ENCODE measurements around the gene LUZP2.

LUZP2 gene

DNA sequence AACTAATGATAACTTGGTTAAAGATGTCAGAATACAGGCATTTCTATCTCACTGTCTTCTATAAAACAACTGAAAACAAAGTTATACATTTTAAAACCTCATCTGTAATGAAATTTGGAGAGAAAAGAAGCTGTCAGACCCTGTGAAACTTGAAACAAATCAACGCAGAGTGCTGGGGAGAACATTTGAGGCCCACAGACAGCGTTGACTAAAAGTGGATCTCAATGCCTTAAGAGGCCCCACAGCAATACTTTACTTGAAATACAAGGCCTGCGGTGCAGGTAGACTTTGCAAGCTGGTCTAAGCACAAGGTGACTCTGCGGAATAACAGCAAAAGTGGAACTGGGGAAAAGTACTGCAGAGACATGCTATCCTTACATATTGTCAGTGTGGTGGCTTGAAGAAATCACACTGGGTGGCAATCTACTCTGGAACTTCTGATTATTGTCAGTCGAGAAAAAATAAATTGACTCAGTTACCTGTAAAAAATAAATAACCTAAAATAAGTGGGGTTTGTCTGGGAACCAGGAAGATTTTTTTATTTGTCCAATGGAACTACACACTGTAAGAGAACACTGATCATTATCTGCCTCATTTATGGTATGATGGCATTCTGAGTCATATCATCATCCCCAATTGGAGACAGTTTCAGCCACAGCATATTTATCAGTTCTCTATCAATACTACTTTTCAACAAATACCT is 138.9 kb downstream of the LUZP2 start:
- no peak for DNase-seq (ENCODE audit: low read depth)

DNA sequence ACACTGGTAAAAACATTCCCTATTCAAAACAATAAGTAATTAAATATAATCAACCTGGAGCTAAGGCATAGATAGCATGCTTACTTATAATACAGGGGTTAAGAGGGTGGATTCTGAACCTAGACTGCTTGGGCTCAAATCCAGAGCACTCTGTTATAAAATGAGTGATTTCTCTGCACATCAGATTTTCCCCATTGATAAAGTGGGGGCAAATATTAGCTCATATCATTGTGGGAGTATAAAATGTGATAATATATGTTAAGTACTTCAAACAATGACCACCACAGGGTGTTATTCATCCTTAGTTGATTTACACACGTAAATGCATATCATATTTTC is 139.4 kb downstream of the LUZP2 start:
- no peak for DNase-seq (ENCODE audit: low read depth)

DNA sequence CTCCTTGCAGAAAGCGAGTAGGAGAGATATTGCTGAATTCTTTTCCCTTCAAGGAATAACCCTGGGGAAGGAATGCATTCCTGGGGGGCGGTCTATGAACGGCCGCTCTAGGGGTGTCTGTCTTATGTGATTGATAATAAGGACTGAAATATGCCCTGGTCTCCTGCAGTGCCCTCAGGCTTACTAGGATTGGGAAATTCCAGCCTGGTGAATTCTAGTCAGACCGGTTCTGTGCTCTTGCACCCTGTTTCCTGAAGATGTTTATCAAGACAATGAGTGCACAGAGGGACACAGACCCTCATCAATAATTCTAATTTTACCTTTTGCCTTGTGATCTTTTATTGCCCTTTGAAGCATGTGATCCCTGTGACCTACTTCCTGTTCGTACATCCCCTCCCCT is 140.7 kb downstream of the LUZP2 start:
- DNase-seq (ENCODE audit: low read depth) = no peak

- no peak for DNase-seq (ENCODE audit: low read depth)
Measured at GRCh38 chr11:24642648-24643047, 145.8 kb downstream of the LUZP2 start.

DNA sequence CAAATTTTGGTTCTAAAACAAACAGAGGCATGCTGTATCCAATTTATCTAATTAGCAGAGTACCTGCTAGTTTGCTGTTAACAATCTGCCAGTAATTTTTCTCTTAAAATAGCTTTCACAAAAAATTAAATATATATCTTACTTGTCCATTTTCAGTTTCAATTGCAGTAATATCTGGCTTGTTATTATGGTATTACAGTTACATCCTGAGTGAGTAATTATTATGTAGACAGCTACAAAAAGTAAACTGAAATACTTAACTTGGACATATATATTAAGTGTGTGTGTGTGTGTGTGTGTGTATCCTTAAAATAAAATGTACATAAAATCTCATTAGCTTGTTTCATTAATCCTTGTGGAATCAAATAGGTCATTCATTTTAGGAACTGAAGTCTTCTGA is 148.7 kb downstream of the LUZP2 start:
- DNase-seq (ENCODE audit: low read depth) = no peak

DNA sequence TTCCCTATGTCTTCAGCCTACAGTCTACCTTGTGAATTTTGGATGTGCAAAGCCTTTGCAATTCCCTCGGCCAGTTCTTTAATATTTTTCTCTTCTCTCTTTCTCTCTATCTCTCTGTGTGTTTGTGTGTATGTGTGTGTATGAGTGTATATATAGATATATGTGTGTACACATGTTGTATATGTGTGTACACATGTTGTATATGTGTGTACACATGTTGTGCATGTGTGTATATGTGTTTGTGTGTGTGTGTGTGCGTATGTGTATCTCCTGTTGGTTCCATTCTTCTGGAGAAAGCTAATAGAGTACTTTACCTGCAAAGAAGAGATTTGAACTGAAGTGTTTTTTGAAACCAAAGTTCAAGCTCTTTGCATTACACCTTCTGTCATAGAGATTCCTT is 155.0 kb downstream of the LUZP2 start:
- DNase-seq (ENCODE audit: low read depth) = no peak

DNA sequence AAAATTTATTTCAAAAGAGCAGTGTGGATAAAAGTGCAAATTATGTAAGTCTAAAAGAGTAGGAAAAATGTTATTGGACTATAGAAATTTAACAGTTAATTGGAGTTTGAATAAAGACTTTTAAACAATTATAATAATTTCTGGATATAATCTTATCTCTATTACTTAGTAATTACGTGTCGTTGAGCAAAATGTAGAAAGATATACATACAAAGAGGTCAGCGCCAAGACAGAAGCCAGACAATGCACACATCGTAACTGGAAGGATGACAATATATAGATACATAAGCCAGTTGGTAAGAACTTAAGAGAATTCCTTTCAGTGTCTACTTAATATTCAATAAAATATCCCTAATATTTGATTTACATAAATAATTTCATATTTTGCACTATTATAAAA is 157.0 kb downstream of the LUZP2 start:
- DNase-seq (ENCODE audit: low read depth) = no peak

DNA sequence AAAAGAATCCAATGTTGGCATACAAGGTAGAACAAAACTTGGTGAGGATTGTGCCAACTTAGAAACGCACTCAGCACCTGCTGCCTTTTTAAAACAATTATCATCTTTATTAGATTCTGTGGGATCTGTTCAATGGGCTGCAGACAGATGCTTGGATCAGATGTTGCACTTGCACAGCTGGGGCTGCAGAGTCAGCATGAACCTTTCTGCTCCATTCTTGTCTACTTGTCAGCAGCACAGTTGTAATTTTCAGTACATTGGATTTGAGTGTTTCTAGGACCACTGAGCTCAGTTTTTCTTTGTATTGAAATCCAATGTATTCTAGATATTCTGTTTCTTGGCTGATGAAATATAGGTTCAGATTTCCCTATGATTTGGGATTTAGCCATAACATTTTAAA is 164.5 kb downstream of the LUZP2 start:
- DNase-seq (ENCODE audit: low read depth) = no peak

GRCh38 chr11:24664399-24664798 is 167.5 kb downstream of the LUZP2 start:
- DNase-seq (ENCODE audit: low read depth) = no peak

GRCh38 chr11:24667353-24667968 is 170.6 kb downstream of the LUZP2 start:
- no peak for DNase-seq (ENCODE audit: low read depth)

- DNase-seq (ENCODE audit: low read depth) = no peak
Measured at GRCh38 chr11:24678703-24679348, 182.0 kb downstream of the LUZP2 start.

- DNase-seq (ENCODE audit: low read depth) = no peak
Measured at GRCh38 chr11:24679821-24680351, 183.0 kb downstream of the LUZP2 start.

GRCh38 chr11:24683583-24683982 is 186.7 kb downstream of the LUZP2 start:
- no peak for DNase-seq (ENCODE audit: low read depth)

DNA sequence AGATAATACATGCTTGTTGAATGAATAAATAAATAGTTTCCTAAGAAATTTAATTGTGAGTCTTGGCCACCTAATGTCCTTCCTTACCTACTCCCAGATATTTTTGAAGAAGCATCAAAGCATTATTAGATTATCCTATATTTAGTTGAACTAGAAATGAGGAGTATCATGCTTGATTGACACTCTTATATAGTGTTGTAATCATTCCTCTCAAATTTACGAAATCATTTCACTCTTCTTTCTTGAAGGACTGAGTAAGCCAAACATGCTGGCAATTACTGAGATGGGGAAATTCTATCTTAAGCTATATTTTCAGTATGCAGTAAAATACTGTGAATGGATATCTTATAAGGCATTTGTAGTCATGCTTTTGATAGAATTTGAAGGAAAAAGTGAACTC is 189.0 kb downstream of the LUZP2 start:
- no peak for DNase-seq (ENCODE audit: low read depth)

DNA sequence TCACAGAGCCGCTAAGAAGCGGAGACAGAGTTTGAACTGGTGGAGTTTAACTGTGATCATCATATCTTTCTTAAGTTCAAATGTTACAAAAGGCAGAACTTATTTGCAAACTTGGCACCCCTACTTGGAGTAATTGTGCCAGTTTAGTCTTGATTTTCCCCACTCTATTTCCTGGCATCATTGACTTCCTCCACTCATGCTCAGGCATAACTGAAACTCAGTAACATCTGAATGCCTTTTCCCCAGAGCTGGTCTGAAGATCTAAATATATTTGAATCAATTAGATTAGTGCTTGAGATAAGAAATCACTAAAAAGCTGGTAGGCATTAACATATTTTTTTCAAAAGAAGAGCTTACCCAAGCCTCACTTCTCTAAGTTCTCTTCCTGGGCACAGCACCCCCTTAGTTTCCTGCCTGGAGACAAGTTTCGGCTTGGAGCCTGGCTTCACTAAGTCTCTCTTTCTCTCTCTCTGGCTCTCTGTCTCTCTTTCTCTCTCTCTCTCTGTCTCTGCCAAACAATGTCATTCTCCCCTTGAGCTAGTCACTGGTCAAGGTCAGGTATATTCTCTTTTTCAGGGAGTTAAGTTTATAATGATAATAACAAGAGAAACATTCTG is 190.8 kb downstream of the LUZP2 start:
- DNase-seq (ENCODE audit: low read depth) = no peak

GRCh38 chr11:24688981-24689380 is 192.1 kb downstream of the LUZP2 start:
- no peak for DNase-seq (ENCODE audit: low read depth)

GRCh38 chr11:24697522-24698111 is 200.8 kb downstream of the LUZP2 start:
- DNase-seq (ENCODE audit: low read depth) = no peak

GRCh38 chr11:24704716-24705115 is 207.9 kb downstream of the LUZP2 start:
- no peak for DNase-seq (ENCODE audit: low read depth)

DNA sequence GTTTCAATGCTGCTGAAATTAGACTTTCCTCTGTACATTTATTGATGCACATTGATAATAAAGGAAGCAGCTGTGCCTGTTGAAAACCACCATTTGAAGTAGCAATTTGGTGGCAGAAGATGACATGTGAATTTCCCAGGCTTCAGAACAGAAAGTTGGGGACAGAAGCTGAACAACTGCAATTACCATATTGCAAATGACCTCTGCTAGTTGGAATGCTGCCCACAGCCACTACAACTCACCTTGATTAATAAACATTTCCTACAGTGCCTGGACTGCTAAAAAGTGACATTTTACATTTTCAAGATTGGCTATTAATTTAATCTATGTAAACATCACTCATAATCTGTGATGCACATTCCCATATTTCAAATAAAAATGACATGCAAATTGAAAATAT is 208.6 kb downstream of the LUZP2 start:
- no peak for DNase-seq (ENCODE audit: low read depth)

DNA sequence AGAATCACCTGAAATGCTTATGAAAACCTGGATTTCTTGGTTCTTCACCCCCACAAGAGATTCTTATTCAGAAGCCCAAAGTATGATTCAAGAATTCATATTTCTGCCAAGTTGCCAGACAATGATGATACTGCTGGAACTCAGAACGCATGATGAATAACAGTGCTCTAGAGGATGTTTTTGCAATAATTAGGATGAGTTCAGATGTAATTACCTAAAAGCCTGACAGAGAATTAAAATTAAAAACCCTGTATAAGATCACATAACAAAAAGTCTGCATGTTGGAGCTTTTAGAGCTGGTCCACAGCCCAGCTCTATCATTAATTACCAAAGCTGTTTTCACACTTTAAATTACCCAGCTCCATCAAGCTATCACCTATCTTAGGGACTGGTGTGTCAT is 211.8 kb downstream of the LUZP2 start:
- DNase-seq (ENCODE audit: low read depth) = no peak

DNA sequence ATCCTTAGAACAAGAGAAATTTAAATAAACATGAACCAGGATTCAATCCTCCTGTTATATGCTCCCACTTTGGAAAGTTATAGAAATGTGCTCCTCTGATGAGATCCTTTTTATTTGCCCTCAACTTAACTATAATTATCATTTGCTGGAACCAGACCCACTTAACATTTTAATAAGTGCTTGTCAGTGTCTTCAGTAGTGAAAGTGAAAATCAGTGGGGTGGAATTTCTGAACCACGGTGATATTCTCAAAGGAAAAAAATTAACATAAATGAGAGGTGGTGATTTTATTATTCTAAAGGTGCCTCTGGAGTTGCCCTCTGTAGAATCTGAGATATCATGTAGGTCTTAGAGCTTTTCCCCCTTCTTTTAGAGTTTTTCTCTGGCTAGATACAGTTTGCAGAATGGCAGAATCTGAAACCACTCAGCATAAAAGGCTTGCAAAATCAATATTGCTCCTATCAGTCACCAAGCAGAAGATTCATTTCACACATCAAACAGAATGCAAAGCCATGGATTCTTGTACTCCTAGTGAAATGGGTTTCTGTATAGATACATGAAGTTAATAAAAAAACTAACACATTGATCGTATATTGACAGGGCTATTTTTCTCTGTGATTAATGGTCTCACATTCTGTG is 213.2 kb downstream of the LUZP2 start:
- DNase-seq (ENCODE audit: low read depth) = no peak

DNA sequence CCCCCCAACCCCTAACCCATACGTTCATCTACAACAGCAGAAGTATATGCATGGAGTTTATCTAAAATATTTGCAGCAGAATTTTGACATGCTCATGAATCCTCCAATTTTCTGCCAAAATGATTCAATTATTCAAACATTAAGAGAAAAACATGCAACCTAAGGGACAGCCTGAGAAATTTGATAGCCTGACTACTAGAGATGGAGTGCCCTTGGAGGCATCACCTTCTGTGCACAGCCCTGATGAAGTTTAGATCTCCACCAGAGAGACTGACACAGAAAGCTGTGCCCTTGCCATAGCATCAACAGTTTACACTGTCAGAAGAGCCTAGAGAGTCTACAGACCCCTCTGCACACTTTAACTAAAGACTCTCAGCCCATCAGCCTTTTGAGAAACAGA is 217.7 kb downstream of the LUZP2 start:
- no peak for DNase-seq (ENCODE audit: low read depth)

All from CMK (cell line).